Activated B cell treated with CpG ODN at 0.5 μM for 24 hours (primary cell): Measurements from ENCODE around the gene SPOCK3. TPM values are rescaled to one million over a fixed set of nuclear protein-coding genes. Genes with fewer than 3 reads are reported as not detected.

ENCODE experiments used
- ATAC-seq: fragments of 200-7000 bp; cut with Tn5 transposase; one replicate; pipeline ENCODE4 v1.10.0; 2021; ENCODE audit warnings: low read depth, mild to moderate bottlenecking, moderate library complexity
- CTCF ChIA-PET: fragments of 350-600 bp; sonication (Branson Sonifier 250); formaldehyde crosslinking; loops from one replicate; lab custom pipeline; 2021; ENCODE audit warnings: antibody characterized with exemption; lab: Charles Lee
- POLR2A ChIA-PET: fragments of 350-600 bp; sonication (Branson Sonifier 250); formaldehyde crosslinking; loops from one replicate; lab custom pipeline; 2021; ENCODE audit warnings: antibody characterized with exemption; lab: Charles Lee
- DNase-seq: peaks from one replicate; pipeline ENCODE4 v3.0.0; 2022
- H3K27ac Mint-ChIP-seq: one replicate; pipeline ENCODE4 v1.8.0; 2020; ENCODE audit warnings: mixed read lengths
- H3K27me3 Mint-ChIP-seq: one replicate; pipeline ENCODE4 v1.8.0; 2021; ENCODE audit warnings: mixed read lengths
- H3K36me3 Mint-ChIP-seq: one replicate; pipeline ENCODE4 v1.8.0; 2021; ENCODE audit warnings: low read depth, mixed read lengths
- H3K4me1 Mint-ChIP-seq: one replicate; pipeline ENCODE4 v1.8.0; 2021; ENCODE audit warnings: mixed read lengths
- H3K4me3 Mint-ChIP-seq: one replicate; pipeline ENCODE4 v1.8.0; 2020; ENCODE audit warnings: mild to moderate bottlenecking, mixed read lengths
- H3K9me3 Mint-ChIP-seq: one replicate; pipeline ENCODE4 v1.8.0; 2020; ENCODE audit warnings: mixed read lengths
- intact Hi-C: fragments of 100-400 bp; cut with micrococcal nuclease; formaldehyde crosslinking; loops from one replicate; pipeline ENCODE4 v1.15.1; 2024
- total RNA-seq: library from RNA; stranded (reverse); gene quantifications from 2 replicates; pipeline ENCODE4 v1.2.3, GENCODE V29; 2022
- TF ChIP-seq, protein P1 (sequence below): fragments of 200-600 bp; IDR thresholded peaks from one replicate; pipeline ENCODE4 v1.8.0; 2022; ENCODE audit warnings: antibody characterized with exemption, mild to moderate bottlenecking

The SPOCK3 gene
- total RNA-seq, 1 donor from 2014 or later = not detected

DNA sequence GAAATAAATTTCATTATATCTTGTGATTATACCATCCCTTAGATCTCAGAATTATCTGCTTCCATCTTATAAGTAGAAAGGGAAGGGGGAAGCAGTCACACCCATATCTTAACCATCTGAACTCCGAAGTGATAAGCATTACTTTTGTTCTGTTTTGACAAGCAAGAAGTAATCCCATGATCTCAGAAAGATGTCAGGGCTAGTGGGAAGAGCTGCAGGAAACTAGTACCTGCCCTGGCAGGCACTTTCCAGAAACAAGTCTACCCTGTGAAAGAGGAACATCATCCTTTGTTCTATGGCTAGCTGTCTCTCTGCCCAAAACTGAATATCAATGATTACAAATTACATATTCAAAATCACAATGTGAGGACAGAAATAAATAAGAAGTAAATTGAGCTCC lies 244.4 kb downstream of the SPOCK3 start:
- Mint-ChIP-seq H3K27me3 (no peaks in the 10 kb centered on the region), H3K27ac (no peak overlapping the region), H3K9me3 (no peaks in the 10 kb centered on the region), H3K36me3 (no peaks in the 10 kb centered on the region), H3K4me3 (no peak overlapping the region), H3K4me1 (no peaks in the 10 kb centered on the region)
- ChIA-PET CTCF (no interaction called here), POLR2A (no interaction called here)
- ATAC-seq (no peak), DNase-seq (no peak)
- intact Hi-C loops = no loop called here
- TF ChIP-seq, protein P1, sequence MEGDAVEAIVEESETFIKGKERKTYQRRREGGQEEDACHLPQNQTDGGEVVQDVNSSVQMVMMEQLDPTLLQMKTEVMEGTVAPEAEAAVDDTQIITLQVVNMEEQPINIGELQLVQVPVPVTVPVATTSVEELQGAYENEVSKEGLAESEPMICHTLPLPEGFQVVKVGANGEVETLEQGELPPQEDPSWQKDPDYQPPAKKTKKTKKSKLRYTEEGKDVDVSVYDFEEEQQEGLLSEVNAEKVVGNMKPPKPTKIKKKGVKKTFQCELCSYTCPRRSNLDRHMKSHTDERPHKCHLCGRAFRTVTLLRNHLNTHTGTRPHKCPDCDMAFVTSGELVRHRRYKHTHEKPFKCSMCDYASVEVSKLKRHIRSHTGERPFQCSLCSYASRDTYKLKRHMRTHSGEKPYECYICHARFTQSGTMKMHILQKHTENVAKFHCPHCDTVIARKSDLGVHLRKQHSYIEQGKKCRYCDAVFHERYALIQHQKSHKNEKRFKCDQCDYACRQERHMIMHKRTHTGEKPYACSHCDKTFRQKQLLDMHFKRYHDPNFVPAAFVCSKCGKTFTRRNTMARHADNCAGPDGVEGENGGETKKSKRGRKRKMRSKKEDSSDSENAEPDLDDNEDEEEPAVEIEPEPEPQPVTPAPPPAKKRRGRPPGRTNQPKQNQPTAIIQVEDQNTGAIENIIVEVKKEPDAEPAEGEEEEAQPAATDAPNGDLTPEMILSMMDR = no peak

DNA sequence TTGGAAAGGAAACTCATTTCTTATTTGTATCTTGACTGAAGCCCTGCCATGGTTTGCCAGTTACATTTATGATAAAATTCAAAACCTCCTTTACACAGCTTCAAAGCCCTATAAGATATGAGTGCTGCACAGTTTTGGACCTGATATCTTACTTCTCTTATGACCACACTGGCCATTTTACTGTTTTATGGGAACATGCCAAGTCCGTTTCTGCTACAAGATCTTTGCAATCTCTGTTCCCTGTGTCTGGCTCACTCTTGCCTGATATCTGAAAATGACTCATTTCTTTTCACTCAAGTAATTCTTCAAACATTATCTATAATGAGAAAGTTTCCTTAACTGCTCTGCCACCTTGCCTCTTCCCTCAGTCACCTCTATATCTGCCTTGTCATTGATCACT lies 247.3 kb downstream of the SPOCK3 start:
- H3K36me3 Mint-ChIP-seq = no peaks in the 10 kb centered on the region
- no peak overlapping the region for H3K4me3 Mint-ChIP-seq
- no peak for DNase-seq
- no peak overlapping the region for H3K27ac Mint-ChIP-seq
- intact Hi-C loops = no loop called here
- ChIA-PET CTCF (no interaction called here), POLR2A (no interaction called here)
- H3K27me3 Mint-ChIP-seq = no peaks in the 10 kb centered on the region
- no peaks in the 10 kb centered on the region for H3K9me3 Mint-ChIP-seq
- no peak for ATAC-seq
- TF ChIP-seq, protein P1 = no peak
- no peaks in the 10 kb centered on the region for H3K4me1 Mint-ChIP-seq

DNA sequence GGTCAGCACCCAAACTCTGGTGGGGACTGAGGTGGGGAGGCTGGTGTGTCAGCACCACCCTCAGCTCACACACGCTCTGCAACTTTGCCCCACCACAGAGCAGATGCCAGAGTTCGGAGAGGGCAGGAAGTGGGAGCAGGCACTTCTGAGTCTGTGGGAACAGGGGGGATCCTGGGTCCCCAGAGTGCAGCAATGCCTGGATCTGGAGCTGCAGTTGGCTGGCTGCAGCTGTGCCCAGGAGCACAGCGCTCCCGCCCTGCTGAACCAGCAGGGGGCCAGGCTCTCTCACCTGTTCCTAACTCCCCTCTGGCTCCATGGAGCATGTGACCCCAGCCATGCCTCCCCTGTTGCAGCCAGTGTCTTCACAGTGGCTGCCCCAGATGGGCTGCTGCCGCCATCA lies 252.4 kb downstream of the SPOCK3 start:
- Mint-ChIP-seq H3K27me3 (no peaks in the 10 kb centered on the region), H3K27ac (no peak overlapping the region), H3K4me1 (no peaks in the 10 kb centered on the region), H3K4me3 (no peak overlapping the region), H3K36me3 (no peaks in the 10 kb centered on the region), H3K9me3 (no peaks in the 10 kb centered on the region)
- ATAC-seq (no peak), DNase-seq (no peak)
- intact Hi-C loops = loop anchor here (2.0 kb wide), 1 partner anchor 73 kb away; no protein-coding TSS in a partner anchor
- TF ChIP-seq, protein P1 = no peak
- ChIA-PET POLR2A (no interaction called here), CTCF (no interaction called here)

DNA sequence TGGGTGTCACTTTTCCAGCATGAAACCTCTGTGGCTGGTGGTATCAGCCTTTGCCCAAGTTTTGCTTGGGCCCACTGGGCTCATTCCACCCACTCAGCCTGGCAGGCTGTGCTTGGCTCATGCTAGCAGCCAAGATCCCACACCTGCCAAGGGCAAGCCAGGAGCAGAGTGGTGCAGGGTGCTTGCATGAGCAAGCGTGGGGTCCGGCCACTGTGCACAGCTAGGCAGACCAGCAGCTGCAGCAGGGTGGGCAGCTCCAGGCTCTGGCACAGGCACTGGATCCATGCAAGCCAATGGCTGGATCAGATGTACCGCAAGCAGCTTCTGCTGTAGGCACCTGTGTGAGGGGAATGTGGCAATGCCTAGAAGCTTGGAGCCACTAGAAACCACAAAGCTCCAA lies 253.9 kb downstream of the SPOCK3 start:
- ChIA-PET POLR2A (no interaction called here), CTCF (no interaction called here)
- Mint-ChIP-seq H3K27me3 (no peaks in the 10 kb centered on the region), H3K4me3 (no peak overlapping the region), H3K36me3 (no peaks in the 10 kb centered on the region), H3K4me1 (no peaks in the 10 kb centered on the region), H3K9me3 (no peaks in the 10 kb centered on the region), H3K27ac (no peak overlapping the region)
- TF ChIP-seq, protein P1 = no peak
- no peak for DNase-seq
- intact Hi-C loops = no loop called here
- no peak for ATAC-seq

DNA sequence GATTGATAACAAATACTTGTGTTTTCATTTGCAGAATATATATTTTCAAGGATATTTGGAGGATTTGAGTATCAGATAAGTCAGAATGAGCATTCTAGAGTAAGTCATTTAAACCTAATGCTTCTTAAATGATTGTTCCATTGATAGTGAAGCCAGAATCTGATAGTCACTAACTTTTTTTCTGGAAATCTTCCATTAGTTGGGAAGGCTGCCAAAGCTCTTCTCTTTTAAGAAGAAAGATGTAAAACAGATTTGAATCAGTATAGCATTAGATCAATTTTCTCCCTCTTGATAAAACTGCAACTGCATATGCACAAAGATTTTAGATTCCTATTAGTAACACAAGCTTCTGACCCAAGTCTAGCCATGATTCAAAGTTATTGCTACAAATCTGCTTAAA lies 256.7 kb downstream of the SPOCK3 start:
- H3K27me3 Mint-ChIP-seq = no peaks in the 10 kb centered on the region
- ChIA-PET POLR2A (no interaction called here), CTCF (no interaction called here)
- no peaks in the 10 kb centered on the region for H3K4me1 Mint-ChIP-seq
- DNase-seq (no peak), ATAC-seq (no peak)
- intact Hi-C loops = no loop called here
- no peak overlapping the region for H3K4me3 Mint-ChIP-seq
- H3K27ac Mint-ChIP-seq = no peak overlapping the region
- no peaks in the 10 kb centered on the region for H3K36me3 Mint-ChIP-seq
- TF ChIP-seq, protein P1 = no peak
- no peaks in the 10 kb centered on the region for H3K9me3 Mint-ChIP-seq
